Stimulated activated CD4-positive, alpha-beta T cell treated with anti-CD3 and anti-CD28 coated beads, Interleukin-1b, Interleukin-23, amount 100 ng/mL, for 24 hours (primary cell): ENCODE measurements around the gene IL11RA.

Experiments
- DNase-seq, 4 experiments: peaks; one replicate each; pipeline ENCODE4 v3.0.0-alpha.2; 2020; ENCODE audit warnings: low read depth in 4 of 4, low spot score in 1 of 4

The IL11RA gene

DNA sequence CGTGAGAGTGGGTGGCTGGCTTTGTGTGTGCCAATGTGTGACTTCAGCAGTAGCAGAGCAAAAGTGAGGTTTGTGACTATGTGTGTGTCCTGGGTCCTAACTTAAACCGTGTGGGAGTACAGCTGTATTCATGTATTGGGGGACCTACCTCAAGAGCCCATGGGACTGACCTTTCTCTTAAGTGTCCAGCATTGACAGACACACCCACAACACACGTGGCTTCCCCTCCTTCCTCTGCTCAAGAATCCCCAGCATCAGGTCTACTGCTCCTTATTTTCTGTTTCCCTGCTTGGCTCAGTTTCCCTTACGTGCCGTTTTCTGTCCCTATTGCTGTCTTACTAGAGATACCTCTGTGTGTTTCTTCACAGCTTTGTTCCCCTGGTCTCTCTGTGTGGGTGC, 616 bp downstream of the IL11RA start:
- no peak for DNase-seq

DNA sequence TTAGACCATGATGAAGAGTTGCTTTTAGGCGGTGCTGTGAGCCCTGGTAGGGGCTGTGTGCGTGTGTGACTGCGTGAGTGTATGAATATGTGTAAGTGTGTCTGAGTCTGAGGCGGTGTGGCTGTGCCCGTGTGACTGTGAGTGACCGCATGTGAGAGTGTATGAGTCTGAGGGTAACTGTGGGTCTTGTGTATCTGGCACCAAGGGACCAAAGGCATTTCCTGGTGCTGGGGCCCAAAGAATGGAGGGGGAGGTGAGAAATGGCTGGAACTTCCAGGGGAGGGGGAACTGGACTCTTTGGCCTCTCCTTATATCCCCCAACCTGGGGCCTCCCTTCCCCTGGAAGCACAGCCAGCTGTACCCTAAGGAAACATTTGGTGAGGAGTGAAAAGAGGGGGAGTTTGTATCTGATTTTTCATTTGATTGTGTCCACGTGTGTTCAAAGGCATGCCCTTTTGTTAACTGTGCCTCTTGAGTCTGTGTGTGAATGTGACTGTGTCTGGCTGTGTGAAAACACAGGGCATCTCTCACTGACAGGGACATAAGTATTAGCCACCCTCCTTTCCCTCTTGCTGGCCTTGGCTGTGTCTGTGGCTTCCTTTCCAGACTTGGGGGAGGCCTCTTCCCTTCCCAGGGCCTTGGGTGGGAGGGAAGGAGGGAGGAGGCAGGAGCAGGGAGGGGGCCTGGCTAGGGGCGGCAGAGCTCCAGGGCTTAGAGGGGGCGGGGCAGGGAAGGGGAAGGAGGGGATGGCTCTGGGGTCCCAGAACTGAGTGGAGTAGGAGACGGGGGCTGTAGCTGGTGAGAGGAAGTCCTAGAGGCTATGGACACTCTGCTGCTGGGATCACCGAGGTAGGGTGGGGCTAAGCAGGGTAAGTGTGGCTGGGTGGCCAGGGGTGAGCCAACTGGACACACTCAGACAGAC, 1.4 kb downstream of the IL11RA start:
- DNase-seq: no peak

- DNase-seq: no peak
These were observed 2.5 kb downstream of the IL11RA start for GRCh38 chr9:34654323-34655051.

DNA sequence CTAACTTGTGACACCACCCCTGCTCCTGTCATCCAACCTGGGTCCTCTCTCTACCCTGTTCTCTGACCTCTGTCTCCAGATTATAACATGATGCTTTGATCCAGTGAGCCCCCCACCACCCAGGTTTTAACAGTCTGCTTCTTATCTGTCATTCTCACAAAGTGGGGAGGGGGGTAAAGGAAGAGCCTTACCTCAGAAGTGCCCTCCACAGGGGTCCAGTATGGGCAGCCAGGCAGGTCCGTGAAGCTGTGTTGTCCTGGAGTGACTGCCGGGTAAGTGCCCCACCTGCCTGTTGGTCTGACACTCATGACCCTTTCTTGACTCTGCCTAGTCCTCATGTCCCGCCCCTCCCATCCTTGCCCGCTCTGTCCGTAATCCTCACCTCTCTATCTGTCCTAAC, 3.4 kb downstream of the IL11RA start:
- no peak for DNase-seq

DNA sequence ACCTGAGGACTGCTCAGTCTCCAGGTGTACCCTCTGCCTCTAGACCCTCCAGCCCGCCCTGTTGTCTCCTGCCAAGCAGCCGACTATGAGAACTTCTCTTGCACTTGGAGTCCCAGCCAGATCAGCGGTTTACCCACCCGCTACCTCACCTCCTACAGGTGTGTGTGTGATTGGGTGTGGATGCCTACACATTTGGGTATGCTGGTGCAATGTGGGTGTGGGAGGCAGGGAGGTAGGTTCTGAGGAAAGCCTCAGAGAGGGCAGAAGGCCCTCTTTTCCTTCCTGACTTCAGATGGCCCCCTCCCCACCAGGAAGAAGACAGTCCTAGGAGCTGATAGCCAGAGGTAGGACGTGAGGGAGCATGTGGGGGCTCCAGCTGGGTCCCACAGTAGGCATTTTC, 5.0 kb downstream of the IL11RA start:
- DNase-seq: no peak

DNA sequence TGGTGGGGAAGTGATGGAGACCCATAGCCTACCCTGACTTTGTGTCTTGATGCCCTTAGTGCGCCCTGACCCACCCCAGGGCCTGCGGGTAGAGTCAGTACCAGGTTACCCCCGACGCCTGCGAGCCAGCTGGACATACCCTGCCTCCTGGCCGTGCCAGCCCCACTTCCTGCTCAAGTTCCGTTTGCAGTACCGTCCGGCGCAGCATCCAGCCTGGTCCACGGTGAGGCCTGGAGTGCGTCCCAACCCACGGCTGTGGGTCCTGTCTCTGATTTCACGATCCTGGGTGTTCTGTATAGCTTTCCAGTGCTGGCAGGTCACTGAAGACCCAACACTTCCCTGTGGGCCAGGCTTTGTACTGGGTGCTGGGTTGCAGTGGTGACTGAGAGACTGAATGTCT, 6.5 kb downstream of the IL11RA start:
- no peak for DNase-seq

GRCh38 chr9:34659592-34660253, 7.7 kb downstream of the IL11RA start:
- no peak for DNase-seq

DNA sequence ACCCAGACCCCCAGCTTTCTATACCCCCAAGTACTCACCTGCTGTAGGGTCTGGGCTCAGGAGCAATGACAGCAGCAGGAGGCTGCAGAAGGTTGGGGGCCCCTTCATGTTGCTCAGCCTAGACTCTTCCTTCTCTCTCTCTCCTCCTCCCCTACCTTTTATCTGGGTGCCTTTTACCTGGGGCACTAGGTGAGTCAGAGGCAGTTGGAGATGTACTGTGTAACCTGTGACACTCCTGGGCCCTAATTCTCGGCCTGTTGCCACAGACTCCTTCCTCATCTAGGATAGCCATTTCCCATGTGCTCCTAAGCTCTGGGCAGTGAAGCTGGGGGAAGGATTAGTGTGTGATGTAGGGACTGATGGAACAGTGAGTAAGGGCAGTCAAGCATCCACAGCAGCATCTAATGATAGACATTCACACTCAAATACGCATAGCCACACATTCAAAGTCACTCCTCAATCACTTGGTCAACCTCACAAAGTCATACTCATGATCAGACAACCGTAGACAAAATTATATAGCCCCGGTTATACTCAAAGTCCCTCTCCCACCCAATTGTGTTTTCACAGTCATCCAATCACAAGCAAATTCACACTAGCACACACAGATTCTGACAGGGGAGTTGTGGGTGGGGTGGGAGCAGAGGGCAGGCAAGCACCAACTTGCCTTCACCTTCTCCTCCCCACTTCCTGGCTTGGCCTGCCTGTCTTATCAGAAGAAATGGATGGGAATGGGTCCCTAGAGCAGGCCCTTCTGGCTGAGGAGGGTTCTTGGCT, 10.7 kb downstream of the IL11RA start, which contains the start of gene CCL27:
Gene CCL27 (minus strand): TSS at position 132 of the 777 bp plus-strand sequence. CDS start 24 bp downstream, at position 108.
- DNase-seq: no peak

- no peak for DNase-seq
These were observed 11.3 kb downstream of the IL11RA start for GRCh38 chr9:34663303-34663605.

DNA sequence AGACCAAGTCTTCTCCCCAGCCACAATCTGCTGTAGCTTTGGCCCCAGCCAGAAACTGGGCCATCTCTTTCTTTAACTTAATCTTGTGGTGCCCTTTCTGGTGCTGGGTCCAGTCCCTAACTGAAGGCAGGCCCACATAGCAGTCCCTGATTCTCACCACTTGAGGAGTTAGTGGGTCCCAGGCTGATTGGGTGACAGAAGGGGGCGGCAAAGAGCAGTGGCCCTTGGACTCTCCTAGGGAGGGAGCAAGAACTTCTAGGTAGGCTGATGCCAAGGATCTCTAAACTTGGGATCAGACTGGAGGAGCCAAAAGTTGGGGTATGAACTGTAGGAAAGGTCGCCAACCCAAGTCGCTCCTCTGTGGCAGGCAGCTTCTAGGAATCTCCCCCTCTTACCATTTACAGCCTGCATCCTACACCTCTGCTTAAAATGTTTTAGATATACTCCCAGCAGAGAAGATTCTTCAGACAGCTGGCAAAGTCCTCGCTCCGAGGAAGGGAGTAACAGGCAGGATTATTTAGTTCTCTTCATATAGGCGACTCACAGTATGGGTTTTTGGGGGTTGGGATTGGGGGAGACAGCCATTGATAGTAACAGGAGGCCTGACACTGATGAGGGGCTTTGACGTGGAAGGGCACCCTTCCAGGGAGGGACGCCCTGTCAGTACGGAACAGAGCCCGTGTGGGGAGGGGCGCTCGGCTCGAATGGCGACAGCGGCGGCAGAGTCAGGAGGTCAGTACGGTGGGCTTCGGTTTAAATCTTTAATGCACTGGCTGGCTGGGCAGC, 12.5 kb downstream of the IL11RA start:
- peak in 2 of 4 experiments; percentile 52 to 59 for DNase-seq

- DNase-seq: no peak
These were observed 13.0 kb downstream of the IL11RA start for GRCh38 chr9:34665067-34665380.

GRCh38 chr9:34665381-34666250, 13.6 kb downstream of the IL11RA start:
- DNase-seq: peak; percentile 59 to 75 (median 62)

DNA sequence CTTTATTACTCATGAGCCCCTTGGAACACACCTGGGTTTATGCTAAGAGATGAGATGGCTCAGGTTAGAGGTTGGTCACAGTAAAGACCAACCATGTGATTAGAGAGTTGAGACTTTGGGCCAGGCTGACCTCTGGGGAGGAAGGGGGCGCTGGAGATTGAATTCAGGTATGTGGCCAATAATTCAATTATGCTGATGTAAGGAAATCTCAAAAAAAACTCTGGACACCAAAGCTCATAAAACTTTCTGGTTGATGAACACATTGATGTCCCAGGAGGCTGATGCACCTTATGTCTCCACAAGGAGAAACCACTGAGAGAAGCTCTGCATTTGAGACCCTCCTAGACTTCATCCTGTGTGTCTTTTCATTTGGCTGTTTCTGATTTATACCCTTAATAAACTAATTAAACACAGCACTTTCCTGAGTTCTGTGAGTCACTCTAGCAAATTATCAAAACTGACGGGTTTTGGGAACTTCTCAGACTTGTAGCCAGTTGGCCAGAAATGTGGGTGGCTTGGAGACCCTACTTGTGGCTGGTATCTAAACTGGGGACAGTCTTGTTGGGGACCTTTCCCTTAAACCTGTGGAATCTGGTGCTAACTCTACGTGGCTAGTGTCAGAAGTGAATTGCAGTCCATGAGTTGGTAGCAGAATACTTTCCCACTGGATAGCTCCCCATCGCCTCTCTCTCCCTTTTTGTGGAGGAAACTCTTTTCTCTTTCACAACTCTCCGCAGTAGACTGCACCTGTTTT, 18.0 kb downstream of the IL11RA start:
- no peak for DNase-seq

DNA sequence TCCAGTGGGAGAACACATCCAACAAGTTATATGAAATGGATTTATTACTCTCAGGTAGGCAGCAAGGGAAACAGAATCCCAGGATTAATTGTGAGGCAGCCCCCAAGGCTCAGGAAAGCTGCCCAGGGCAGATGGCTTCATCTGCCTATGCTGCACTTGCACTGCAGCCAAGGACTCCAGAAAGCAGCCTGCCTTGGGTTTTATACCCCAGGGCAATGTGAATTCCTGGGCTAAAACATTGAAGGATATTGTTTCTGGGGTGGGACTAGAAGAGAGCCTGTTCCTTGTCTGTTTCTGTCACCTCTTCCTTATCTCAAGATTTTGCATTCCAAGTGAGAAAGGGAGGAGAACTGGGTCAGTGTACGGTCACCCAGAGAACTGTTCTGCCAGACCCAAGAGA, 19.3 kb downstream of the IL11RA start:
- DNase-seq: no peak

- no peak for DNase-seq
These were observed 22.5 kb downstream of the IL11RA start for GRCh38 chr9:34674440-34674839.

- DNase-seq: peak in 3 of 4 experiments; percentile 37 to 62 (median 43)
These were observed 23.2 kb downstream of the IL11RA start for GRCh38 chr9:34675048-34675714.

DNA sequence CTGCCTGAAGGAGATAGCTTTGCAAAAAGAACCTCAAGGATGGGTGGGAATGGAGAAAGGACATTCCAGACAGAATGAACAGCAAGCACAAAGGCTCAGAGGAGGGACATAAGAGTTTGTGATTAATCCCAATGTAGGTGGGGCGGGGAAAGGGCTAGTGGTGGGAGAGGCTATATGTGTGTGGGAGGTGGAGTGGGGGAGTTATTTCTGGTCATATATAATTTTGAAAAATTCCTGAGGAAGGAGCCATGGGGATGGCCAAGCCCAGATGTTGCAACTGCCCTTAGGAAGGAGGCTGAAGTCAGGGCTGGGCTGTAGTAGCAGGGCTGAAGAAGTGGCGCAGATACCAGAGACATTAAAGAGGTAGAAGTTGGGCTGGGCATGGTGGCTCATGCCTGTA, 23.9 kb downstream of the IL11RA start:
- DNase-seq: no peak

- DNase-seq: peak in 1 of 4 experiments; percentile 24
These were observed 32.2 kb downstream of the IL11RA start for GRCh38 chr9:34684145-34684544.
